Measurements from ENCODE around the gene GABPB2. TPM values are rescaled to one million over a fixed set of nuclear protein-coding genes. Genes with fewer than 3 reads are reported as not detected.

The GABPB2 gene
- total RNA-seq, 4 donors from 2014 or later = 16.5 to 23.5 (median 20.6) TPM

DNA sequence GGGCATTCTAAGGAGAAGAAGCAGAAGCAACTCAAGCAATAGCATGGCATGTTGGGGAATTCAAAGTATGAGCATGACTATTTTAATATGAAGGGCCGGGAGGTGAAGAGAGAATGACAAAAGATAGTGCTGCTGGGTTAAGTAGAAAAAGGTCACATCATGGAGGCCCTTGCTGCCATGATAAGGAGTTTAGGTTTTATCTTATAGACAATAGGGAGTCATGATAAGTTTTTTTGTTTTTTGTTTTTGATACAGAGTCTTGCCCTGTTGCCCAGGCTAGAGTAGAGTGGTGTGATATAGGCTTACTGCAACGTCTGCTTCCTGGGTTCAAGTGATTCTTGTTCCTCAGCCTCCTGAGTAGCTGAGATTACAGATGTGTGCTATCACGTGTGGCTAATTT, 31.0 kb upstream of the GABPB2 start:
- TF ChIP-seq, protein P1, sequence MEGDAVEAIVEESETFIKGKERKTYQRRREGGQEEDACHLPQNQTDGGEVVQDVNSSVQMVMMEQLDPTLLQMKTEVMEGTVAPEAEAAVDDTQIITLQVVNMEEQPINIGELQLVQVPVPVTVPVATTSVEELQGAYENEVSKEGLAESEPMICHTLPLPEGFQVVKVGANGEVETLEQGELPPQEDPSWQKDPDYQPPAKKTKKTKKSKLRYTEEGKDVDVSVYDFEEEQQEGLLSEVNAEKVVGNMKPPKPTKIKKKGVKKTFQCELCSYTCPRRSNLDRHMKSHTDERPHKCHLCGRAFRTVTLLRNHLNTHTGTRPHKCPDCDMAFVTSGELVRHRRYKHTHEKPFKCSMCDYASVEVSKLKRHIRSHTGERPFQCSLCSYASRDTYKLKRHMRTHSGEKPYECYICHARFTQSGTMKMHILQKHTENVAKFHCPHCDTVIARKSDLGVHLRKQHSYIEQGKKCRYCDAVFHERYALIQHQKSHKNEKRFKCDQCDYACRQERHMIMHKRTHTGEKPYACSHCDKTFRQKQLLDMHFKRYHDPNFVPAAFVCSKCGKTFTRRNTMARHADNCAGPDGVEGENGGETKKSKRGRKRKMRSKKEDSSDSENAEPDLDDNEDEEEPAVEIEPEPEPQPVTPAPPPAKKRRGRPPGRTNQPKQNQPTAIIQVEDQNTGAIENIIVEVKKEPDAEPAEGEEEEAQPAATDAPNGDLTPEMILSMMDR (IDR thresholded peaks at IDR 0.05; ENCODE audit: low read depth) = no peak

DNA sequence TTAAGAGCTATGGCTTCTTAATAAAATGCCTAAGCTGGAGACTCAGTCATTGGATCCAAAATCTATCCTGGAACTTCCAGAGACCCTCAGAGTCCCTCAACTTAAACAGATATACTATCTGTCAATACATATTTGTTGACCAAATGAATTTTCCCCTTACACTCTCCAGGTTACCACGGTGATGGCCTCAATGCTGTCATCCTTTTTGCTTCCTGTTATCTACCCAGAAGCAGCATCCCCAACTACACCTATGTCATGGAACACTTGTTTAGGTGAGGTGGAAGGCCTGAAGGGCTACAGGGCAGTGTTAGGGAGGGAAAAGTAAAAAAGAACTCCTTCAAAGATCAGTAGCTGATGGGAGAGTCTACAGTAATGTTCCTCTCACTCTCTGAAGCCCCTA, 27.4 kb upstream of the GABPB2 start:
- TF ChIP-seq, protein P1 (IDR thresholded peaks at IDR 0.05; ENCODE audit: low read depth) = no peak

DNA sequence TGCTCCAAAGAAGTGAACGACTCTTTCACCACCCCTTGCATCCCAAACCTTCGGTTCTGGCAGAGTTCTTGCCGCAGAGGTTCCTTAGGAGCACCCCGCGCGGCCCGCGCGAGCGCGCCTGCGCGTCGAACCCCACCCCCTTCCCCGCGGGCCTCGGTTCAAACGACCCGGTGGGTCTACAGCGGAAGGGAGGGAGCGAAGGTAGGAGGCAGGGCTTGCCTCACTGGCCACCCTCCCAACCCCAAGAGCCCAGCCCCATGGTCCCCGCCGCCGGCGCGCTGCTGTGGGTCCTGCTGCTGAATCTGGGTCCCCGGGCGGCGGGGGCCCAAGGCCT, 23.0 kb upstream of the GABPB2 start, which contains the start of gene C1orf56:
C1orf56 (plus strand) TSS at position 161 of the 334 bp plus-strand sequence; CDS start at position 258, 97 bp downstream.
- TF ChIP-seq, protein P1 (IDR thresholded peaks at IDR 0.05; ENCODE audit: low read depth) = no peak

DNA sequence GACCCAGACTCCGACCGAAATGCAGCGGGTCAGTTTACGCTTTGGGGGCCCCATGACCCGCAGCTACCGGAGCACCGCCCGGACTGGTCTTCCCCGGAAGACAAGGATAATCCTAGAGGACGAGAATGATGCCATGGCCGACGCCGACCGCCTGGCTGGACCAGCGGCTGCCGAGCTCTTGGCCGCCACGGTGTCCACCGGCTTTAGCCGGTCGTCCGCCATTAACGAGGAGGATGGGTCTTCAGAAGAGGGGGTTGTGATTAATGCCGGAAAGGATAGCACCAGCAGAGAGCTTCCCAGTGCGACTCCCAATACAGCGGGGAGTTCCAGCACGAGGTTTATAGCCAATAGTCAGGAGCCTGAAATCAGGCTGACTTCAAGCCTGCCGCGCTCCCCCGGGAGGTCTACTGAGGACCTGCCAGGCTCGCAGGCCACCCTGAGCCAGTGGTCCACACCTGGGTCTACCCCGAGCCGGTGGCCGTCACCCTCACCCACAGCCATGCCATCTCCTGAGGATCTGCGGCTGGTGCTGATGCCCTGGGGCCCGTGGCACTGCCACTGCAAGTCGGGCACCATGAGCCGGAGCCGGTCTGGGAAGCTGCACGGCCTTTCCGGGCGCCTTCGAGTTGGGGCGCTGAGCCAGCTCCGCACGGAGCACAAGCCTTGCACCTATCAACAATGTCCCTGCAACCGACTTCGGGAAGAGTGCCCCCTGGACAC, 22.5 kb upstream of the GABPB2 start:
- TF ChIP-seq, protein P1 (IDR thresholded peaks at IDR 0.05; ENCODE audit: low read depth) = no peak

DNA sequence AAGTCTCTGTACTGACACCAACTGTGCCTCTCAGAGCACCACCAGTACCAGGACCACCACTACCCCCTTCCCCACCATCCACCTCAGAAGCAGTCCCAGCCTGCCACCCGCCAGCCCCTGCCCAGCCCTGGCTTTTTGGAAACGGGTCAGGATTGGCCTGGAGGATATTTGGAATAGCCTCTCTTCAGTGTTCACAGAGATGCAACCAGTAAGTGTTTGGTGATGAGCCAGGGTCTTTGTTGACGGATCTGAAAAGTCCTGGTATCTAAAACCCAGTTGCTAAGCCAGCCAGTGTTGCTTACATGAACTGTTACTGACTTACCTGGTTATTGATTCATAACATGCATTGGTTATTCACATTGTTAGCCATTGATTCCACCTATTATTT, 21.9 kb upstream of the GABPB2 start:
- TF ChIP-seq, protein P1 (IDR thresholded peaks at IDR 0.05; ENCODE audit: low read depth) = no peak

DNA sequence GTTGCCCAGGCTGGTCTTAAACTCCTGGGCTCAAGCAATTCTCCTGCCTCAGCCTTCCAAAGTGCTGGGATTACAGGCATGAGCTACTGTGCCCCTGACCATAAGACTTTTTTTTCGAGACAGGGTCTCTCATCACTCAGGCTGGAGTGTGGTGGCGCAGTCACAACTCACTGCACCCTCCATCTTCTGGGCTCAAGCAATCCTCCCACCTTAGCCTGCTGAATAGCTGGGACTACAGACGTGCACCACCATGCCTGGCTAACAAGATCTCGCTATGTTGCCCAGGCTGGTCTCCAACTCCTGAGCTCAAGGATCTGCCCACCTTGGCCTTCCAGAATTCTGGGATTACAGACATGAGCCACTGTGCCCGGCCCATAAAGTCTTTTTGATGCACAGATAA, 21.1 kb upstream of the GABPB2 start:
- TF ChIP-seq, protein P1 (IDR thresholded peaks at IDR 0.05; ENCODE audit: low read depth) = no peak

DNA sequence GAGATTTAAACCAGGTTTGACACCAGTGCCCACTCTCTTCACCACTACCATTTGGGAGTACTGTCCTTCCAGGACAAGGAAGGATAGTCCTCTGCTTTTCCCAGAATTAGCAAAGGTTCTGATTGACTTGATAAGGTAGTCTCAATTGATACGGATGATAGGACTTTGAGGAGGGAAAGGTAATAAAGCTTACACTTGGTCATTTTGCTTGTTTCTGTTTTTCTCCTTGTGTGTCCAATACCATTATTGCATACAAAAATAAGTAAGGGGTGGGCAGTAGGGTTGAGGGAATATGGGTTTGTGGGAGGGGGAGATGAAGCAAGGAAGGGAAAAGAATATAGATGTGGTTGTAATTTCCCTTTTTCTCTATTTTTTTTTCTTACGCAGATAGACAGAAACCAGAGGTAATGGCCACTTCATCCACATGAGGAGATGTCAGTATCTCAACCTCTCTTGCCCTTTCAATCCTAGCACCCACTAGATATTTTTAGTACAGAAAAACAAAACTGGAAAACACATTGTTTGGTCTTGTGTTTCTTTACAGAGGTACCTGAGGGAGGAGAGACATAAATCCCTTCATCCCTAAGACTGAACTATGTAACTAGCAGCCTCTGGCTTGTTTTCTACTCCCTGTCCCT, 20.4 kb upstream of the GABPB2 start:
- TF ChIP-seq, protein P1 (IDR thresholded peaks at IDR 0.05; ENCODE audit: low read depth) = no peak
